Activated CD4-positive, alpha-beta T cell treated with anti-CD3 and anti-CD28 coated beads for 36 hours (primary cell): Measurements from ENCODE around the gene LFNG. TPM values are rescaled to one million over a fixed set of nuclear protein-coding genes. Genes with fewer than 3 reads are reported as not detected.

Source experiments
- ATAC-seq: fragments of 200-7000 bp; cut with Tn5 transposase; one replicate; pipeline ENCODE4 v1.10.0; 2021; ENCODE audit warnings: mild to moderate bottlenecking, moderate library complexity
- CTCF ChIA-PET: fragments of 350-600 bp; sonication (Branson Sonifier 250); formaldehyde crosslinking; loops from one replicate; lab custom pipeline; 2021; ENCODE audit warnings: antibody characterized with exemption; lab: Charles Lee
- POLR2A ChIA-PET: fragments of 350-600 bp; sonication (Branson Sonifier 250); formaldehyde crosslinking; loops from one replicate; lab custom pipeline; 2021; ENCODE audit warnings: antibody characterized with exemption, inconsistent platforms; lab: Charles Lee
- DNase-seq: peaks from one replicate; pipeline ENCODE4 v3.0.0-alpha.2; 2020
- H3K27ac Mint-ChIP-seq: one replicate; pipeline ENCODE4 v1.8.0; 2021; ENCODE audit warnings: mixed read lengths
- H3K27me3 Mint-ChIP-seq: one replicate; pipeline ENCODE4 v1.8.0; 2021; ENCODE audit warnings: mixed read lengths
- H3K36me3 Mint-ChIP-seq: one replicate; pipeline ENCODE4 v1.8.0; 2021; ENCODE audit warnings: low read depth, mixed read lengths
- H3K4me1 Mint-ChIP-seq: one replicate; pipeline ENCODE4 v1.8.0; 2021; ENCODE audit warnings: mixed read lengths
- H3K4me3 Mint-ChIP-seq: one replicate; pipeline ENCODE4 v1.8.0; 2021; ENCODE audit warnings: mild to moderate bottlenecking, moderate library complexity, mixed read lengths
- H3K9me3 Mint-ChIP-seq: one replicate; pipeline ENCODE4 v1.8.0; 2021; ENCODE audit warnings: low read depth, mixed read lengths
- intact Hi-C, 2 experiments: fragments of 100-400 bp; cut with DNase I in 1 of 2; cut with micrococcal nuclease in 1 of 2; formaldehyde crosslinking; loops; one replicate each; pipeline versions ENCODE4 v1.14.2 to v1.15.1; 2022 to 2024; cut with DNase I, micrococcal nuclease
- total RNA-seq, 2 experiments: library from RNA; stranded (reverse); gene quantifications; one replicate each; pipeline ENCODE4 v1.2.3, GENCODE V29; 2021

Gene LFNG
- total RNA-seq, 2 experiments from 2014 or later, result 14.9 to 23.3 TPM

DNA sequence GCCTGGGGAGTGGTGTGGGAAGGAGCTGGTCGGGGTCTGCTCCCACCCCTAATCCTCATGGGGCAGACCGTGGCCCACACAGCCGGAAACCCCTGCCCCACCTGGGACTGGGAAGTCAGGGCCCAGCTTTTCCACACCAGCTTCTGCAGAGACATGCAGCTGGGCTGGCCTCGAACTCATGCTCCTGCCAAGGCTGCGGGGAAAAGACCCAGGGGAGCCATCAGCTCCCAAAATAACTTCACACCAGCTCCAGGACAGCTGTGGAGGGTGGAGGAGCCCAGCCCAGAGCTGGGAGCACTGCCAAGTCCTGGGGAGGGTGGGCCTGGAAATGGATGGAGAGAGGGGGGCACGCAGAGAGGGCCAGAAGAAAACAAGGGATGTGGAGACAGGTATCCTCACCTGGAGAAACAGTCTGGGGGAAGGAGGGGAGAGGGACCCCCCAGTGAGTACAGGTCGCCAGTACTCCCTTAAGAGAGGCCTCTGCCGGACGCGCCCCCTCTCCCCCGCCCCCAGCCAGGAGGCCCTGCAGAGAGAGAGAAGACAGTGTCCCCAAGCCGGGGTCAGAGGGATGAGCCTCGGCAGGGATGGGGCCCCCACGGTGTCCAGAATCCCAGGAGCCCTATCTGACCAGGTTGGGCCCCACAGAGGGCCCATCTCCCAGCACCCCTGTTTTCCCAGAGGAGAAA is 31.8 kb upstream of the LFNG start:
- Mint-ChIP-seq H3K4me3 (no peak overlapping the region), H3K36me3 (no peaks in the 10 kb centered on the region), H3K27ac (no peak overlapping the region), H3K4me1 (no peaks in the 10 kb centered on the region), H3K27me3 (no peaks in the 10 kb centered on the region), H3K9me3 (peaks cover 5% of the 10 kb centered on the region)
- intact Hi-C loops, result no loop called here
- ChIA-PET POLR2A (no interaction called here), CTCF (interaction anchor here (0.7 to 1.6 kb wide), 2 partner anchors 17 to 19 kb away, joined by 3 read pairs; no protein-coding TSS in a partner anchor)
- DNase-seq, result no peak
- ATAC-seq, result no peak

DNA sequence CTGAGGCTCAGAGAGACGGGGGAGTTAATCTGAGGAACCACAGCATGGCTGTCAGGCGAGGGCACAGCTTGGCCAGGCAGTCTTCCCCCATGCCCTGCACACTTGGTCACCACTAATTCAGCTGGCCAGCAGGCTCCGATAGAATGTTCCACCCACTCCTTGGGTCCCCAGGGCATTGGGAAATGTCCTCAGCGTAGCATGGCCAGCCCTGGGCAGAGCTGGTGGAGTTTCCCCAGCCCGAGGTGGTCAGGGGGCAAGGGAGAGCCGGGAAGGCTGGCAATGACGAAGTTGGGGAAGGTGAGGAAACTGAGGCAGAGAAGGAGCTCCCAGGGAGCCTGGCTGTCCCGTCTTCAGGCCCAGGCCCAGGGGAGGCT is 31.3 kb upstream of the LFNG start:
- Mint-ChIP-seq H3K4me1 (no peaks in the 10 kb centered on the region), H3K27ac (no peak overlapping the region), H3K9me3 (no peaks in the 10 kb centered on the region), H3K36me3 (no peaks in the 10 kb centered on the region), H3K4me3 (no peak overlapping the region), H3K27me3 (no peaks in the 10 kb centered on the region)
- no peak for DNase-seq
- ATAC-seq, result no peak
- intact Hi-C loops, result no loop called here
- ChIA-PET POLR2A (no interaction called here), CTCF (interaction anchor here (0.7 to 1.6 kb wide), 2 partner anchors 17 to 20 kb away, joined by 3 read pairs; no protein-coding TSS in a partner anchor)

DNA sequence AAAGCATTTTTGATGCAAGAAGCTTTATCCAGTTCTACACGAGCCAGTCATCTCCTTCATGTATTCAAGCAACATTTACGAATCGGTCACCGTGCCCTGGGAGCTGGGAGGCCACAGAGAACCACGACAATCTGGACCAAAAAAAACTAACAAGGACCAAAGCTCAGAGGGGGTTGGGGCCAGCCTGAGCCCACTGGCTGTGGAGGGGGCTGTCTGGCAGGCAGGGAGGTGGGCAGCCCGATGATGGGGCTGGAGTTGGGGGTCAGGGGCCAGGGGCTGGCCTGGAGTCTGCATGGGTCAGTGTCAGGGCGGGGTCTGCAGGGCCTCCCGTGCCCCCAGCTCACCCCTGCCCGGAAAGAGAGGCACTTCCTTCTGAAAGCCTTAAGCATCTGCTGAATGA is 30.9 kb upstream of the LFNG start:
- H3K36me3 Mint-ChIP-seq, result no peaks in the 10 kb centered on the region
- intact Hi-C loops, result no loop called here
- no peak overlapping the region for H3K27ac Mint-ChIP-seq
- no peak for ATAC-seq
- ChIA-PET CTCF (interaction anchor here (1.6 kb wide), 1 partner anchor 20 kb away, joined by 3 read pairs; no protein-coding TSS in a partner anchor), POLR2A (no interaction called here)
- H3K27me3 Mint-ChIP-seq, result no peaks in the 10 kb centered on the region
- H3K4me3 Mint-ChIP-seq, result no peak overlapping the region
- DNase-seq, result no peak
- H3K9me3 Mint-ChIP-seq, result no peaks in the 10 kb centered on the region
- H3K4me1 Mint-ChIP-seq, result no peaks in the 10 kb centered on the region

DNA sequence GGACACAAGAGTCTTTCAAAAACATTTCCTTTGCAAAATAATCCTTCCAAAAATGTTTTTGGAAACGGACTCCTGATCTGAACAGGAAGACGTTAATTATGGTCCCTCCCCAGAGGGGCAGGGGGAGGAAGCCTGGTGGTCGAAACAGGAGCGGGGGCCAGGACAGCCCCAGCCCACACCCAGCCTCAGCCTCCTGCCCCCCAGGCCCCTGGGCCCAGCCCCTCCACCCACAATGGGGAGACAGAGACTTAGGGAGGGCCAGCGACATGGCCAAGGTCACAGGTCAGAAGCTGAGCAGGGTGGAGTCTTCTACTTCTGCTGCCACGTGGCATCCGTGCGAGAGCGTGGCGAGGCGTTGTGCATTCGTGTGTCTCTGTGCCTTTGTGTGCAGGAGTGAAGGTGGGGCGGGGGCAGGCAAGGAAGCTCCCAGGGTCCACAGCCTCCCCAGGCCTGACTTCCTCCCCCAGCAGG is 29.4 kb upstream of the LFNG start:
- DNase-seq, result no peak

DNA sequence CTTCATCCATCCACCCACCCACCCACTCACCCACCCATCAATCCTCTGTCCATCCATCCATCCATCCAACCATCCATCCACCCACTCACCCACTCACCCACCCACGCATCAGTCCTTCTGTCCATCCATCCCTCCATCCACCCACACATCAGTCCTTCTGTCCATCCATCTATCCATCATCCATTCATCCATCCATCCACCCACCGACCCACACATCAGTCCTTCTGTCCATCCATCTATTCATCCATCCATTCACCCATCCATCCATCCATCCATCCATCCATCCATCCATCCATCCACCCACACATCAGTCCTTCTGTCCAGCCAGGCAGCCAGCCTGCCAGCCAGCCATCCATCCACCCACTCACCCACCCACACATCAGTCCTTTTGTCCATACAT is 27.5 kb upstream of the LFNG start:
- Mint-ChIP-seq H3K4me1 (no peaks in the 10 kb centered on the region), H3K4me3 (no peak overlapping the region), H3K36me3 (no peaks in the 10 kb centered on the region), H3K27me3 (no peaks in the 10 kb centered on the region), H3K27ac (no peak overlapping the region), H3K9me3 (no peaks in the 10 kb centered on the region)
- intact Hi-C loops, result no loop called here
- no peak for DNase-seq
- no peak for ATAC-seq
- CTCF ChIA-PET, result no interaction called here
- POLR2A ChIA-PET, result no interaction called here

More for the DNA sequence above, 29.4 kb upstream of the LFNG start:
- no peak overlapping the region for H3K27ac Mint-ChIP-seq
- ATAC-seq, result no peak
- CTCF ChIA-PET, result interaction anchor here (0.6 kb wide), 1 partner anchor 98 kb away, joined by 3 read pairs; no protein-coding TSS in a partner anchor
- H3K27me3 Mint-ChIP-seq, result no peaks in the 10 kb centered on the region
- H3K4me1 Mint-ChIP-seq, result no peaks in the 10 kb centered on the region
- no peaks in the 10 kb centered on the region for H3K9me3 Mint-ChIP-seq
- intact Hi-C loops, result no loop called here
- H3K4me3 Mint-ChIP-seq, result no peak overlapping the region
- no peaks in the 10 kb centered on the region for H3K36me3 Mint-ChIP-seq
- POLR2A ChIA-PET, result no interaction called here

DNA sequence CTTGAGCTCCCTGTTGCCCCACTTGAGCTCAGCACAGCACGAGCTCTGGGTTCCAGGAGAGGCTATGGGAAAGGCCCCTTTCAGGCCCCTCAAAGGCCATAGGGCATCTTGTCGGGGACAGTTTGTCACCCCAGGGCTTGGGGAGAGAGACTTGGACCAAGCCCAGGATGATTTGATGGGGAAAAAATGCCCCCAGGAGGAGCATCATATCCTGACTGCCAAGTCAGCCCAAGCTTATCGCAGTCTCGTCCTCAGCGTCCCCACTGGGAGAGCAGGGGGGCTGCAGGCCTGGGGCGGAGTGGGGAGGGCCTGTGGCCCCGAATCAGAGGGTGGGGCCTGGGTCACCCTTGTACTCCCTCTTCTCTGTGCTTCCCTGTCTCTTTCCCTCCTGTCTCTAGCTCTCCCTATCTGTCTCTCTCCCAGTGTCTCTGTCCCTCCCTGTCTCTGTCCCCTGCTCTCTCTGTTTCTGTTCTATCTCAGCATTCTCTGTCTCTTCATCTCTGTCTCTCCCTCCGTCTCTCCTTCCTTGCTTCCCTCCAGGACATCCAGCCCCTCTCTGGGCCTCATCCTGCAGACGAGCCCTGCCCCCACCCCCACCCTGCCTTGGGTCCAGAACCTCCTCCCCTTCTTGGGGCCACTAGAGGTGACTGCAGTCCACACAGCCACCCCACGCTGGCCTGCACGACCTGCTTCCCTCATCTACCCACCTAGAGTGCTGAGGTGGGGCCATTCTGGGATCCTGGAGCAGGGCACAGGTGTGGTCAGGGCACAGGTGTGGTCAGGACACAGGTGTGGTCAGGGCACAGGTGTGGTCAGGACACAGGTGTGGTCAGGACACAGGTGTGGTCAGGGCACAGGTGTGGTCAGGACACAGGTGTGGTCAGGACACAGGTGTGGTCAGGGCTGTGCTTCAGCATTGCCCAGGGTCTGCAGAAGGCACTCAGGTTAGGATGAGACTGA is 26.1 kb upstream of the LFNG start:
- no peak overlapping the region for H3K27ac Mint-ChIP-seq
- H3K36me3 Mint-ChIP-seq, result no peaks in the 10 kb centered on the region
- no peaks in the 10 kb centered on the region for H3K9me3 Mint-ChIP-seq
- ChIA-PET POLR2A (no interaction called here), CTCF (interaction anchor here (0.7 to 1.2 kb wide), 2 partner anchors 10 to 25 kb away, joined by 4 read pairs; no protein-coding TSS in a partner anchor)
- H3K4me1 Mint-ChIP-seq, result no peaks in the 10 kb centered on the region
- H3K4me3 Mint-ChIP-seq, result no peak overlapping the region
- DNase-seq (no peak), ATAC-seq (no peak)
- intact Hi-C loops, result no loop called here
- H3K27me3 Mint-ChIP-seq, result peaks cover 6% of the 10 kb centered on the region

DNA sequence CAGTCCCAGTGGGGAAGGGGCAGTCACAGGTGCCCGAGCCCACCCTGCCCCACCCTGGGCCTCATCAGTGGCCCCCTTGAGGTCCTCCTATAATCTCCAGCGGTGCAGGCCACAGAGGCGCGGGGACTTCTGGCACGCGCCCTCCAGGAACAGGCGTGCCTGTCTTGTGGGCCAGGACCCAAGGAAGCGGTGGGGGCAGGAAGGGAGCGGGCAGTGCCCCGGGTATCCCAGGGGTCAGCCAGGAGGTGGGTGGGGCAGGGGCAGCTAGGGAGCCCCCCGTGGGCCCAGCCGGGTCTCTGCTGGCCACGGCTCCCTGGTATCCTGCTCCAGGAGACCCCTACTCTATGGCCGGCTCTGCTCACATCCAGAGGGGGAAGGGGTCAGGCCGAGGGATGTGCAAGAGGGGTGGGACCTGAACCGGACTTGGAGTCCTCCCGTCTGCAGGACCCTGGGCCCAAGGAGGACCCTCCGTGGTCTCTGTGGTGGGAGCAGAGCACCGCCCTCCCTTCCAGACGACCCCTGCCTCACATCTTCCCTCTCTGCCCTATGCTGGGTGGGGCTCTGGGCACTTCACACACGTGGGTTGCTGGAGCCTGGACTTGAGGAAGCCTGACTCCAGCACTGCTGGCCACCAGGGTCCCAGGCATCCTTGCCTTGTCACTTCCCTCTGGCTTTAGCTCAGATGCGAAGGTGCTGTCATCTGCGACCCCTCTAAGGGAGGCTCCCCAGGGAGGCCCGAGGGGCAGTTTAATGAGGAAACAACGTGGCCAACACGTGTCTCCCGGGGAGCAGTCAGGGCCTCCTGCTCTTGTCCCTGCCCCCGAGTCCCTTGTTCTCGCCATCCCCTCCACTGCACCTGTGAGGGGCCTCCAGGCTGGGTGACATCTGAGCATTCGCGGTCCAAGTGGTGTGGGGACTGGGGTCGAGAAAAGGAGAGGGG is 25.1 kb upstream of the LFNG start:
- POLR2A ChIA-PET, result no interaction called here
- no peak overlapping the region for H3K27ac Mint-ChIP-seq
- no peaks in the 10 kb centered on the region for H3K36me3 Mint-ChIP-seq
- CTCF ChIA-PET, result no interaction called here
- intact Hi-C loops, result no loop called here
- ATAC-seq (no peak), DNase-seq (no peak)
- H3K9me3 Mint-ChIP-seq, result no peaks in the 10 kb centered on the region
- H3K4me1 Mint-ChIP-seq, result no peaks in the 10 kb centered on the region
- H3K4me3 Mint-ChIP-seq, result no peak overlapping the region
- H3K27me3 Mint-ChIP-seq, result peaks cover 6% of the 10 kb centered on the region

DNA sequence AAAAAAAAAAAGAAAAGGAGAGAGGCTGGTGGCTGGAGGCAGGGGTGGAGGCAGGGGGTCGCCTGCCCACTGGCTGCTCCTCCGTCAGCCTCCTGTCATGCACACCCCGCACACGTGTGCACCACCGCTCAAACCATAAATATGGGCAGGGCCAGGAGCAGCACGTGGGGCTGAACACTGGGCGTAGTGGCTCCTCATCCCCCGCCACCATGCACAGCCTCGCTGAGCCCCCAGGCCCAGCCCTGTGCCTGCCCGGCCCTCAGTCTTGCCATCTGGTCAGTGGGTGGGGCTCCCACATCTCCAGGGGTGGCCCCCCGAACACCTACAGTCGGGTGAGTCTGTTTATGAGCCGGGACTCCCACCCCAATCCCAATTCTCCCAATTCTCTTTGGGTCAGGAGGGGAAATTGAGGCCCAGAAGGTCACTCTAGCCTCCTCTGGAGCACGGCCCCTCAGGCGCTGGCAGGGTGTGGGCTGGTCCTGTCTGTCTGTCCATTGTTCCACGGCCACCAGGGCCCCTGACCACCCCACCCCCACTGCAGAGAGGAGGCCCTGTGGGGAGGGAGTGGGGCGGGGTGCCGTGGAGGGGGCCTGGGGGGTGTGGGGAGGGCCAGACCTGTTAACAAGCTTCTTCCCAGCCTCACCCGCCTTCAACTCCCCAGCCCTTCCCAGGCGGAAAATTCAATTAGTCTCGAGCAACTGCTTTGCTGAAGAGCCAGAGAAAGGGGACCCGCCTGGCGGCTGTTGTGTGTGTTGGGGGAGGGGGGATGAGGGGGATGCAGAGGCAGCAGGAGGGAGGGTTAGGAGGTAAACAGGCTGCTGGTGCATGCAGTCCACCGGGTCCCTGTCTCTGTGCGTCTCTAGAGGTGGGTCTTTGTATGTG is 23.9 kb upstream of the LFNG start:
- CTCF ChIA-PET, result interaction anchor here (0.7 kb wide), 1 partner anchor 101 kb away, joined by 3 read pairs; no protein-coding TSS in a partner anchor
- POLR2A ChIA-PET, result no interaction called here
- Mint-ChIP-seq H3K9me3 (no peaks in the 10 kb centered on the region), H3K27me3 (peaks cover 6% of the 10 kb centered on the region), H3K36me3 (no peaks in the 10 kb centered on the region), H3K4me1 (no peaks in the 10 kb centered on the region), H3K27ac (no peak overlapping the region), H3K4me3 (no peak overlapping the region)
- intact Hi-C loops, result no loop called here
- DNase-seq, result no peak
- ATAC-seq, result no peak

DNA sequence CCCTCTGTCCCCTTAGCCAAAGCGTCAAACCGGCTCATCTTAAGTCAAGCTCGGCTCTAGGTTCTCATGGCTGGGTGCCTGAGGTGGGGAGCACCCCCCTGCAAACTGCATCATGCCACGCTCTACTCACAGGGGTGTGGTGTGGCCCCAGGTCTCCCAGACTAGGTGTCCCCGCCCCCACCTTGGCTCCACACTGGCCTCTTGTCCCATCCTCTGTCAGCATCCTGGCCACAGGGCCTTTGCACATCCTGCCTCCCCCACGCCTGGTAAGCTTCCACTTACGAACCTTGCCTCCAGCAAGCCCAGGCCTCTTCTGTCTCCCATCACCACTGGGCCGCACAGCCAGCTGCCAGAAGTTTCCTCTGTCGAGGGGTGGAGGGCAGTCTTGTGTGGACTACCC is 23.2 kb upstream of the LFNG start:
- ATAC-seq (no peak), DNase-seq (no peak)
- Mint-ChIP-seq H3K36me3 (no peaks in the 10 kb centered on the region), H3K27me3 (peaks cover 6% of the 10 kb centered on the region), H3K4me1 (no peaks in the 10 kb centered on the region), H3K9me3 (no peaks in the 10 kb centered on the region), H3K27ac (no peak overlapping the region), H3K4me3 (no peak overlapping the region)
- POLR2A ChIA-PET, result no interaction called here
- CTCF ChIA-PET, result interaction anchor here (0.7 kb wide), 1 partner anchor 100 kb away, joined by 3 read pairs; no protein-coding TSS in a partner anchor
- intact Hi-C loops, result no loop called here

DNA sequence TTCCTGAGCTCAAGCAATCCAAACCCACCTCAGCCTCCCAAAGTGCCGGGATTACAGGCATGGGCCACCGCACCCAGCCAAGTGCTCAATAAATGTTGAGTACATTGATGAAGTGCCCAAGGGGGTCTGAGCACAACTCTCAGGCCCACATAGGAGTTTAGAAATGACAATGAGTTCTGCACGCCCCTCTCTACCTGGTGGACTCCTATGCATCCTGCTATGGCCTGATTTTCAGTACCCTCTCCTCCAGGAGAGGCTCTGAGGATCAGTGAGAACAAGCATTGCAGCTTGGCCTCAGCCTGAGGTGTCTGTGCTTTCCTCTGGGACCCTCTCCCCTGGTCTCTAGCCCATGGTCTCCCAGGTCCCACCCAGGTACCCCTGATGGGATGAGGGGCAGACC is 22.5 kb upstream of the LFNG start:
- ATAC-seq (no peak), DNase-seq (no peak)
- Mint-ChIP-seq H3K27ac (no peak overlapping the region), H3K27me3 (peaks cover 6% of the 10 kb centered on the region), H3K36me3 (no peaks in the 10 kb centered on the region), H3K9me3 (no peaks in the 10 kb centered on the region), H3K4me3 (no peak overlapping the region), H3K4me1 (no peaks in the 10 kb centered on the region)
- CTCF ChIA-PET, result no interaction called here
- intact Hi-C loops, result no loop called here
- POLR2A ChIA-PET, result no interaction called here
